K562 (cell line): Measurements from ENCODE around the gene TDRD6. TPM values are rescaled to one million over a fixed set of nuclear protein-coding genes. Genes with fewer than 3 reads are reported as not detected.

Source experiments
- ATAC-seq: fragments of 200-7000 bp; cut with Tn5 transposase; 3 replicates; pipeline ENCODE4 v1.9.1; 2020; ENCODE audit warnings: moderate library complexity
- BruUV-seq: library from RNA; stranded (reverse); fragments of 400-500 nt; replicated peaks from 2 replicates; lab custom pipeline; 2021; lab: Mats Ljungman, UMichigan
- CTCF ChIA-PET: fragments of 300-600 bp; formaldehyde crosslinking; extraction: SDS; loops from one replicate; lab custom pipeline; 2021; ENCODE audit warnings: low intra/inter-chr PET ratio; lab: Yijun Ruan, JAX
- POLR2A ChIA-PET: fragments of 300-600, 350-650 bp; sonication (Branson Sonifier 250); formaldehyde crosslinking; extraction: SDS; loops from one replicate; lab custom pipeline; 2021; ENCODE audit warnings: antibody characterized with exemption, inconsistent platforms; lab: Yijun Ruan, JAX
- DNase-seq, 4 experiments: peaks; one replicate each; pipeline versions ENCODE4 v3.0.0 to v3.0.0-alpha.2; 2011 to 2018; ENCODE audit warnings: low spot score in 3 of 4, mixed read lengths in 3 of 4; ENCODE audit errors: extremely low read depth in 1 of 4
- FAIRE-seq: peaks from 2 replicates; lab custom pipeline; 2011; peaks lifted over from hg19 to GRCh38; lab: Jason Lieb, UNC
- H2AFZ ChIP-seq: 2 replicates; pipeline ENCODE4 v1.6.0; 2011; ENCODE audit warnings: low read depth, low read length, control low read depth, inconsistent platforms
- H3K27ac ChIP-seq: fragments of 200-600 bp; 3 replicates; pipeline ENCODE4 v1.8.0; 2011; ENCODE audit warnings: low read depth, mild to moderate bottlenecking, control low read depth, inconsistent platforms, low read length, moderate library complexity, mixed read lengths; ENCODE audit errors: extremely low read depth
- H3K27me3 ChIP-seq, 2 experiments: fragments of 300-600 bp in 1 of 2; 2 replicates in 1 of 2; 3 replicates in 1 of 2; pipeline versions ENCODE4 v1.6.0 to v1.8.0; 2011; ENCODE audit warnings: inconsistent platforms in 2 of 2, low read length in 2 of 2, mild to moderate bottlenecking in 1 of 2, mixed read lengths in 1 of 2, moderate library complexity in 1 of 2; ENCODE audit not compliant: control insufficient read depth in 2 of 2, insufficient read depth in 2 of 2
- H3K36me3 ChIP-seq: fragments of 300-600 bp; 3 replicates; pipeline ENCODE4 v1.8.0; 2011; ENCODE audit warnings: mild to moderate bottlenecking, low read length, inconsistent platforms; ENCODE audit not compliant: control insufficient read depth, insufficient read depth
- H3K4me1 ChIP-seq, 2 experiments: fragments of 200-600 bp in 1 of 2; replicated peaks in 1 of 2; 2 replicates in 1 of 2; 3 replicates in 1 of 2; pipeline versions ENCODE4 v1.5.1 to v1.8.0; 2011; ENCODE audit warnings: inconsistent platforms in 2 of 2, low read length in 2 of 2, mild to moderate bottlenecking in 1 of 2, mixed read lengths in 1 of 2, moderate library complexity in 1 of 2; ENCODE audit not compliant: control insufficient read depth in 2 of 2, insufficient read depth in 2 of 2
- H3K4me2 ChIP-seq: 2 replicates; pipeline ENCODE4 v1.6.1; 2011; ENCODE audit warnings: low read length, control low read depth, inconsistent platforms, mixed read lengths; ENCODE audit not compliant: insufficient read depth
- H3K4me3 ChIP-seq: fragments of 200-600 bp; sonication (generic), shearing (Covaris generic); 2 replicates; pipeline ENCODE4 v1.5.1; 2016; ENCODE audit warnings: control low read depth, inconsistent platforms
- H3K79me2 ChIP-seq: fragments of 200-600 bp; 3 replicates; pipeline ENCODE4 v1.8.0; 2011; ENCODE audit warnings: low read length, inconsistent platforms; ENCODE audit not compliant: control insufficient read depth, insufficient read depth
- H3K9ac ChIP-seq, 2 experiments: 2 replicates each; pipeline versions ENCODE4 v1.6.0 to v1.6.1; 2011; ENCODE audit warnings: low read depth in 2 of 2, low read length in 2 of 2, control low read depth in 1 of 2, inconsistent platforms in 1 of 2, mild to moderate bottlenecking in 1 of 2, mixed read lengths in 1 of 2; ENCODE audit not compliant: insufficient read depth in 1 of 2
- H3K9me1 ChIP-seq: one replicate; pipeline ENCODE4 v1.6.0; 2011; ENCODE audit warnings: inconsistent platforms, mild to moderate bottlenecking, low read length, moderate library complexity; ENCODE audit not compliant: control insufficient read depth, insufficient read depth
- H3K9me3 ChIP-seq: replicated peaks from 2 replicates; pipeline ENCODE4 v1.5.1; 2011; ENCODE audit warnings: low read depth, low read length, inconsistent platforms; ENCODE audit not compliant: control insufficient read depth, insufficient read depth
- H4K20me1 ChIP-seq: replicated peaks from 2 replicates; pipeline ENCODE4 v1.6.1; 2011; ENCODE audit warnings: low read length, inconsistent platforms, mixed read lengths; ENCODE audit not compliant: control insufficient read depth, insufficient read depth
- BHLHE40 ChIP-seq: IDR thresholded peaks from 2 replicates; pipeline ENCODE4 v1.6.1; 2011; ENCODE audit warnings: low read length, improper control_type of control experiment
- CBX8 ChIP-seq: fragments of 200-600 bp; sonication (generic); IDR thresholded peaks from 2 replicates; pipeline ENCODE4 v1.6.1; 2012; ENCODE audit warnings: borderline replicate concordance, mixed run types, low read depth, mild to moderate bottlenecking, moderate library complexity, mixed read lengths, low read length, control low read depth, inconsistent platforms; ENCODE audit not compliant: poor library complexity, severe bottlenecking; ENCODE audit errors: extremely low read depth
- E2F3 ChIP-seq: fragments of 250-450 bp; sonication (Bioruptor Pico); IDR thresholded peaks from 2 replicates; pipeline ENCODE4 v1.4.0; 2020; ENCODE audit warnings: mild to moderate bottlenecking
- ELK1 ChIP-seq: sonication (generic); formaldehyde crosslinking; IDR thresholded peaks from 2 replicates; pipeline ENCODE4 v1.8.1; 2022; ENCODE audit warnings: missing genetic modification reagents
- FOXK2 ChIP-seq, 2 experiments: fragments of 450-650 bp; IDR thresholded peaks in 1 of 2; conservative IDR thresholded peaks in 1 of 2; 2 replicates each; pipeline ENCODE4 v1.6.1; 2016; ENCODE audit warnings: low read depth in 2 of 2, mild to moderate bottlenecking in 1 of 2
- GTF2A2 ChIP-seq: IDR thresholded peaks from 2 replicates; pipeline ENCODE4 v1.6.1; 2016; ENCODE audit warnings: mild to moderate bottlenecking, missing genetic modification characterization, missing compliant biosample characterization
- MTA3 ChIP-seq: fragments of 450-650 bp; formaldehyde crosslinking; IDR thresholded peaks from 2 replicates; pipeline ENCODE4 v1.6.1; 2017; ENCODE audit warnings: mild to moderate bottlenecking, borderline replicate concordance
- NCOA6 ChIP-seq: fragments of 450-650 bp; IDR thresholded peaks from 2 replicates; pipeline ENCODE4 v1.6.1; 2017; ENCODE audit warnings: mild to moderate bottlenecking
- NFE2 ChIP-seq: IDR thresholded peaks from 2 replicates; pipeline ENCODE4 v1.6.1; 2014; ENCODE audit warnings: antibody characterized with exemption, low read depth
- PKNOX1 ChIP-seq: fragments of 450-650 bp; IDR thresholded peaks from 2 replicates; pipeline ENCODE4 v1.6.1; 2016
- RBM34 ChIP-seq: fragments of 200-400 bp; formaldehyde crosslinking; IDR thresholded peaks from 2 replicates; pipeline ENCODE4 v1.6.1; 2018; ENCODE audit warnings: low read length, borderline replicate concordance; ENCODE audit not compliant: insufficient read depth
- ZKSCAN3 ChIP-seq: fragments of 250-450 bp; sonication (Bioruptor Pico); IDR thresholded peaks from 2 replicates; pipeline ENCODE4 v1.4.0; 2020
- ZNF445 ChIP-seq: fragments of 250-450 bp; sonication (Bioruptor Pico); IDR thresholded peaks from 2 replicates; pipeline ENCODE4 v1.4.0; 2020; ENCODE audit warnings: low read depth, mild to moderate bottlenecking, moderate library complexity
- ZNF740 ChIP-seq, 3 experiments: fragments of 200-800 bp in 1 of 3; sonication (Bioruptor generic) in 1 of 3; sonication (generic) in 1 of 3; formaldehyde crosslinking in 1 of 3; IDR thresholded peaks; 2 replicates each; pipeline versions ENCODE4 v1.6.1 to v1.8.0; 2016 to 2022; ENCODE audit warnings: mild to moderate bottlenecking in 2 of 3, missing compliant biosample characterization in 2 of 3, missing genetic modification characterization in 2 of 3, missing genetic modification reagents in 1 of 3
- ZNF830 ChIP-seq: fragments of 250-450 bp; sonication (Bioruptor Pico); IDR thresholded peaks from 2 replicates; pipeline ENCODE4 v1.5.0; 2021; ENCODE audit warnings: mild to moderate bottlenecking
- WGBS: fragments of 100-300 bp; shearing (Covaris generic); methylation state at CpG from one replicate; pipeline ENCODE4 v1.1.6; 2016; ENCODE audit warnings: low coverage, mixed read lengths; ENCODE audit not compliant: insufficient coverage; ENCODE audit errors: missing lambda C conversion rate; 5-methylcytosine and 5-hydroxymethylcytosine counted together
- in situ Hi-C: fragments of 300-500 bp; cut with MboI; formaldehyde crosslinking; loops from 4 replicates; pipeline ENCODE4 v1.15.0; 2018; ENCODE audit warnings: inconsistent platforms, mixed read lengths
- intact Hi-C: fragments of 100-400 bp; cut with micrococcal nuclease; formaldehyde crosslinking; loops from 2 replicates; pipeline ENCODE4 v1.14.2; 2022
- polyA plus RNA-seq, 8 experiments: library from polyadenylated mRNA; depleted of rRNA in 4 of 8; stranded (reverse) in 5 of 8; unstranded in 3 of 8; fragments of >200 nt; fragmentation: Nextera tagmentation in 2 of 8; fragmentation: Illumina TruSeq in 1 of 8; extraction: Ambion mirVana in 2 of 8; extraction: Trizol in 1 of 8; gene quantifications; 2 replicates each; pipeline versions ENCODE4 v1.2.1 to v1.2.3, GENCODE V29; 2011 to 2014; ENCODE audit warnings: inconsistent platforms in 1 of 8, missing spikeins in 1 of 8
- total RNA-seq, 7 experiments: library from RNA; depleted of rRNA in 6 of 7; stranded (reverse); fragments of >200 nt in 6 of 7; fragmentation: Illumina TruSeq in 2 of 7; extraction: Trizol in 2 of 7; gene quantifications; 2 replicates each; pipeline versions ENCODE4 v1.2.1 to v1.2.3, GENCODE V29; 2011 to 2021; ENCODE audit warnings: low replicate concordance in 1 of 7

TDRD6 gene
- total and polyA plus RNA-seq, 9 of the 15 experiments (the other 6 are each of a cell fraction or from before 2014, with no cell fraction given), result under 0.01 to 0.53 (median 0.14) TPM; not detected in 1

GRCh38 chr6:46711491-46711890 is 23.8 kb downstream of the TDRD6 start:
- no peak overlapping the region for H3K4me2 ChIP-seq
- intact Hi-C loops, result no loop called here
- 5% methylated on average over 1 of the region's 1 CpG for WGBS
- CTCF ChIA-PET, result no interaction called here
- H4K20me1 ChIP-seq, result no peaks in the 10 kb centered on the region
- ATAC-seq, result no peak
- H3K4me1 ChIP-seq, result no peaks in the 10 kb centered on the region
- POLR2A ChIA-PET, result no interaction called here
- in situ Hi-C loops, result no loop called here
- no TSS peak for BruUV-seq
- TF ChIP-seq E2F3 (CRISPR knock-in tag), result no peak
- TF ChIP-seq ZNF830 (CRISPR knock-in tag), result no peak
- TF ChIP-seq BHLHE40, result no peak
- TF ChIP-seq FOXK2 (conservative IDR thresholded peaks at IDR 0.05 in 1 of 2, IDR thresholded peaks at IDR 0.05 in 1 of 2; ENCODE audit: low read depth in 2 of 2), result no peak
- TF ChIP-seq ZNF445 (CRISPR knock-in tag), result no peak
- no peak for TF ChIP-seq GTF2A2 (tag)
- no peak for TF ChIP-seq MTA3
- TF ChIP-seq ELK1 (CRISPR knock-in tag), result no peak
- no peak for TF ChIP-seq ZKSCAN3
- no peak for TF ChIP-seq RBM34
- TF ChIP-seq ZNF740 (CRISPR knock-in tag; IDR thresholded peaks at IDR 0.05), result no peak
- TF ChIP-seq ZNF740 (tag; IDR thresholded peaks at IDR 0.05), result no peak
- no peak for TF ChIP-seq PKNOX1
- TF ChIP-seq CBX8, result no peak
- no peak for TF ChIP-seq NCOA6
- TF ChIP-seq NFE2, result no peak
- TF ChIP-seq, all 486 proteins: peak for 0
- H3K27me3 ChIP-seq, result no peaks in the 10 kb centered on the region
- H3K79me2 ChIP-seq, result no peaks in the 10 kb centered on the region
- no peaks in the 10 kb centered on the region for H3K9me1 ChIP-seq
- no peak overlapping the region for H2AFZ ChIP-seq
- no peaks in the 10 kb centered on the region for H3K36me3 ChIP-seq
- no peak overlapping the region for H3K9ac ChIP-seq
- FAIRE-seq, result no peak
- no peak overlapping the region for H3K27ac ChIP-seq
- no peak overlapping the region for H3K4me3 ChIP-seq
- DNase-seq, result no peak
- no peaks in the 10 kb centered on the region for H3K9me3 ChIP-seq
